HepG2 (cell line): ENCODE data around the gene TM4SF4. TPM values are rescaled to one million over a fixed set of nuclear protein-coding genes. Genes with fewer than 3 reads are reported as not detected.

Experiments used
- ATAC-seq: fragments of 200-7000 bp; cut with Tn5 transposase; 3 replicates; pipeline ENCODE4 v1.9.1; 2020; ENCODE audit warnings: mild to moderate bottlenecking, moderate library complexity
- BruUV-seq: library from RNA; stranded (reverse); fragments of 400-500 nt; replicated peaks from 2 replicates; lab custom pipeline; 2021; lab: Mats Ljungman, UMichigan
- CTCF ChIA-PET: fragments of 300-600 bp; formaldehyde crosslinking; extraction: SDS; loops from one replicate; lab custom pipeline; 2021; ENCODE audit warnings: low total read pairs, inconsistent platforms, low intra/inter-chr PET ratio; lab: Yijun Ruan, JAX
- POLR2A ChIA-PET: fragments of 350-600 bp; sonication (Branson Sonifier 250); formaldehyde crosslinking; loops from one replicate; lab custom pipeline; 2020; ENCODE audit warnings: antibody characterized with exemption, inconsistent platforms; lab: Yijun Ruan, JAX
- DNase-seq: peaks from one replicate; pipeline ENCODE4 v3.0.0-alpha.2; 2015; ENCODE audit warnings: low spot score
- FAIRE-seq: peaks from 3 replicates; lab custom pipeline; 2011; peaks lifted over from hg19 to GRCh38; lab: Jason Lieb, UNC
- H2AFZ ChIP-seq: one replicate; pipeline ENCODE4 v1.6.1; 2011; ENCODE audit warnings: low read length, inconsistent platforms
- H3K27ac ChIP-seq: fragments of 300-600 bp; 3 replicates; pipeline ENCODE4 v1.8.0; 2011; ENCODE audit warnings: mixed run types, mild to moderate bottlenecking, mixed read lengths, low read length, inconsistent platforms; ENCODE audit not compliant: insufficient read depth; ENCODE audit errors: extremely low read length
- H3K27me3 ChIP-seq, 2 experiments: fragments of 200-600 bp in 1 of 2; 2 replicates in 1 of 2; 3 replicates in 1 of 2; pipeline versions ENCODE4 v1.6.0 to v1.8.0; 2011; ENCODE audit warnings: low read length in 2 of 2, mild to moderate bottlenecking in 2 of 2, moderate library complexity in 2 of 2, inconsistent platforms in 1 of 2; ENCODE audit not compliant: insufficient read depth in 2 of 2, control insufficient read depth in 1 of 2
- H3K36me3 ChIP-seq, 2 experiments: fragments of 200-600 bp in 1 of 2; replicated peaks in 1 of 2; 2 replicates in 1 of 2; 3 replicates in 1 of 2; pipeline versions ENCODE4 v1.5.1 to v1.8.0; 2011; ENCODE audit warnings: low read length in 2 of 2, inconsistent platforms in 1 of 2; ENCODE audit not compliant: insufficient read depth in 2 of 2, control insufficient read depth in 1 of 2
- H3K4me1 ChIP-seq: 2 replicates; pipeline ENCODE4 v1.5.1; 2012; ENCODE audit warnings: low read length, inconsistent platforms; ENCODE audit not compliant: insufficient read depth
- H3K4me2 ChIP-seq: 2 replicates; pipeline ENCODE4 v1.6.0; 2011; ENCODE audit warnings: low read depth, low read length, inconsistent platforms
- H3K4me3 ChIP-seq, 3 experiments: fragments of 200-600 bp in 1 of 3; sonication (generic), shearing (Covaris generic) in 1 of 3; replicated peaks in 1 of 3; 2 replicates each; pipeline ENCODE4 v1.5.1; 2011 to 2016; ENCODE audit warnings: low read length in 3 of 3, inconsistent platforms in 2 of 3, low read depth in 2 of 3, mild to moderate bottlenecking in 2 of 3, control low read depth in 1 of 3, mixed read lengths in 1 of 3; ENCODE audit not compliant: insufficient read depth in 1 of 3
- H3K79me2 ChIP-seq: one replicate; pipeline ENCODE4 v1.6.1; 2011; ENCODE audit warnings: low read length, inconsistent platforms; ENCODE audit not compliant: insufficient read depth
- H3K9ac ChIP-seq: 2 replicates; pipeline ENCODE4 v1.6.0; 2011; ENCODE audit warnings: mild to moderate bottlenecking, low read depth, low read length, inconsistent platforms; ENCODE audit not compliant: insufficient read depth
- H3K9me3 ChIP-seq: 2 replicates; pipeline ENCODE4 v1.5.1; 2012; ENCODE audit warnings: mild to moderate bottlenecking, low read length
- H4K20me1 ChIP-seq: 2 replicates; pipeline ENCODE4 v1.6.0; 2011; ENCODE audit warnings: inconsistent platforms, mild to moderate bottlenecking, low read length, moderate library complexity; ENCODE audit not compliant: insufficient read depth
- ATF7 ChIP-seq, 2 experiments: fragments of 450-650 bp in 1 of 2; sonication (generic) in 1 of 2; formaldehyde crosslinking in 1 of 2; IDR thresholded peaks; 2 replicates each; pipeline versions ENCODE4 v1.4.0 to v1.6.1; 2016 to 2020; ENCODE audit warnings: antibody characterized with exemption in 1 of 2, mild to moderate bottlenecking in 1 of 2, missing genetic modification reagents in 1 of 2
- ZBTB20 ChIP-seq: sonication (generic); formaldehyde crosslinking; IDR thresholded peaks from 2 replicates; pipeline ENCODE4 v1.8.1; 2023; ENCODE audit warnings: missing genetic modification reagents, low read depth, mild to moderate bottlenecking, borderline replicate concordance
- ZNF24 ChIP-seq: fragments of 450-650 bp; IDR thresholded peaks from 2 replicates; pipeline ENCODE4 v1.6.1; 2017; ENCODE audit warnings: antibody characterized with exemption, mild to moderate bottlenecking
- ZNF274 ChIP-seq: sonication (generic); formaldehyde crosslinking; IDR thresholded peaks from 2 replicates; pipeline ENCODE4 v1.5.1; 2020; ENCODE audit warnings: mild to moderate bottlenecking, missing genetic modification reagents
- WGBS: methylation state at CpG from one replicate; pipeline ENCODE4 v1.1.6; 2017; ENCODE audit warnings: low lambda C conversion rate; 5-methylcytosine and 5-hydroxymethylcytosine counted together
- in situ Hi-C: cut with HindIII; loops from 2 replicates; pipeline ENCODE4 v1.10.0; 2017; ENCODE audit warnings: low pct_unique_long_range_greater_than_20kb; ENCODE audit not compliant: extremely low pct_ligation_motif_present
- intact Hi-C: fragments of 100-400 bp; cut with micrococcal nuclease; formaldehyde crosslinking; loops from one replicate; pipeline ENCODE4 v1.10.0; 2022; ENCODE audit not compliant: unreplicated experiment
- polyA plus RNA-seq, 8 experiments: library from polyadenylated mRNA; depleted of rRNA in 3 of 8; stranded (reverse) in 7 of 8; unstranded in 1 of 8; fragments of >200 nt; fragmentation: Illumina TruSeq in 4 of 8; extraction: Trizol in 4 of 8; gene quantifications; 2 replicates each; pipeline versions ENCODE4 v1.2.1 to v1.2.3, GENCODE V29; 2011 to 2016; ENCODE audit warnings: low read depth in 4 of 8, missing spikeins in 1 of 8, mixed read lengths in 1 of 8; ENCODE audit not compliant: insufficient read depth in 1 of 8
- total RNA-seq, 5 experiments: library from RNA; depleted of rRNA; stranded (reverse); fragments of >200 nt; fragmentation: Illumina TruSeq; extraction: Trizol; gene quantifications; 2 replicates each; pipeline ENCODE4 v1.2.3, GENCODE V29; 2016; ENCODE audit warnings: low read depth in 1 of 5
- TF ChIP-seq, protein P1 (sequence below): sonication (generic); formaldehyde crosslinking; IDR thresholded peaks from 2 replicates; pipeline ENCODE4 v1.5.0; 2020; ENCODE audit warnings: missing genetic modification reagents

Gene TM4SF4
- total and polyA plus RNA-seq, 2 of the 13 experiments (the other 11 are each of a cell fraction or from before 2014, with no cell fraction given): 0.63 to 0.95 TPM

DNA sequence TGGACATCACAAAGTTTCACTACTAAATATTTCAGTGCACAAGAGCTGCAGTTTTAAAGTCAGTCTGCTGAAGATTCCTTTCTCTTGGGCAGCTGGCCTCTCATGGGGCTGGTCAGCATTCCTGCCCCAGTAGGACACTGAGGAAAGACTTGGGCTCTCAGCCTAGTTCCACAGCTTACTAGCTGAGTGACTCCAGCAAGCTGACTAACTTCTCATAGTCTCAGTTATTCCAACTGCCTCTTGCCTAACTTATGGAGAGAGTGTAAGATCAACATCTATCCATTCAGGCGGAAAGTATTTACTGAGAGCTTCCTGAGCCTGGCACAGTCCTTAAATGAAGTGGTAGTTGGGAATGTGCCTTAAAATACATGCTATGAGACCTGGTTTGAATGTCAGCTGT is 27.0 kb downstream of the TM4SF4 start:
- Histone ChIP-seq H3K27ac (no peak overlapping the region), H3K9me3 (no peaks in the 10 kb centered on the region), H3K4me2 (no peak overlapping the region), H2AFZ (no peak overlapping the region), H3K27me3 (no peaks in the 10 kb centered on the region; a peak in 1 of 5 replicates), H4K20me1 (no peaks in the 10 kb centered on the region), H3K4me3 (no peak overlapping the region), H3K4me1 (peaks cover 3% of the 10 kb centered on the region), H3K79me2 (no peaks in the 10 kb centered on the region), H3K36me3 (no peaks in the 10 kb centered on the region), H3K9ac (no peak overlapping the region)
- FAIRE-seq: no peak
- no peak for DNase-seq
- intact Hi-C loops: no loop called here
- ChIA-PET CTCF (no interaction called here), POLR2A (no interaction called here)
- ATAC-seq: no peak
- TF ChIP-seq ZNF274: no peak
- TF ChIP-seq ZBTB20 (CRISPR knock-in tag): no peak
- TF ChIP-seq, protein P1, sequence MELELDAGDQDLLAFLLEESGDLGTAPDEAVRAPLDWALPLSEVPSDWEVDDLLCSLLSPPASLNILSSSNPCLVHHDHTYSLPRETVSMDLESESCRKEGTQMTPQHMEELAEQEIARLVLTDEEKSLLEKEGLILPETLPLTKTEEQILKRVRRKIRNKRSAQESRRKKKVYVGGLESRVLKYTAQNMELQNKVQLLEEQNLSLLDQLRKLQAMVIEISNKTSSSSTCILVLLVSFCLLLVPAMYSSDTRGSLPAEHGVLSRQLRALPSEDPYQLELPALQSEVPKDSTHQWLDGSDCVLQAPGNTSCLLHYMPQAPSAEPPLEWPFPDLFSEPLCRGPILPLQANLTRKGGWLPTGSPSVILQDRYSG (CRISPR knock-in tag): no peak
- WGBS: 100% methylated on average over 1 of the region's 1 CpG
- in situ Hi-C loops: no loop called here
- BruUV-seq: no TSS peak

DNA sequence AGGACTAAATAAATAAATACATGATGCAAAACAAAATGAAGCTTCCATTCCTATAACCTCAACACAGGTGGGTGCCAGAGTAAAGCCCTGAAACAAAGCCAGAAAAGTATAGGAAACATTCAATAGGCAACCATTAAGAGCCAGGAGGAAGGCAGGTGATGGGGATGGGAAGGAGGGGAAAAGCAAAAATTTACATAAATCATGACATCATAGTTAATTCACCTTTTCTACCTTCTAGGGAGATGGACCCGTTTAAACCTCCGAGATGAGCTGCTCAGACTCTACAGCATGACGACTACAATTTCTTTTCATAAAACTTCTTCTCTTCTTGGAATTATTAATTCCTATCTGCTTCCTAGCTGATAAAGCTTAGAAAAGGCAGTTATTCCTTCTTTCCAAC is 27.9 kb downstream of the TM4SF4 start:
- POLR2A ChIA-PET: no interaction called here
- Histone ChIP-seq H4K20me1 (no peaks in the 10 kb centered on the region), H3K27me3 (no peaks in the 10 kb centered on the region; a peak in 1 of 5 replicates), H3K4me2 (no peak overlapping the region), H3K36me3 (no peaks in the 10 kb centered on the region), H2AFZ (no peak overlapping the region), H3K4me3 (no peak overlapping the region), H3K27ac (no peak overlapping the region), H3K9ac (no peak overlapping the region), H3K9me3 (no peaks in the 10 kb centered on the region), H3K79me2 (no peaks in the 10 kb centered on the region), H3K4me1 (peaks cover 12% of the 10 kb centered on the region)
- intact Hi-C loops (no loop called here), in situ Hi-C loops (no loop called here)
- CTCF ChIA-PET: no interaction called here
- WGBS: 56% methylated on average over 3 of the region's 3 CpGs
- no peak for DNase-seq
- BruUV-seq: no TSS peak
- TF ChIP-seq ATF7 (IDR thresholded peaks at IDR 0.05) (peak; percentile 91), ATF7 (CRISPR knock-in tag; IDR thresholded peaks at IDR 0.05) (no peak), ZNF24 (no peak)
- no peak for ATAC-seq
- no peak for FAIRE-seq
